Upper lobe of left lung (tissue), 6 donors: ENCODE measurements around the gene PSTPIP2. TPM values are rescaled to one million over a fixed set of nuclear protein-coding genes. Genes with fewer than 3 reads are reported as not detected.

Source experiments
- ATAC-seq, 2 donors: fragments of 200-7000 bp; cut with Tn5 transposase; one replicate each; pipeline ENCODE4 v1.9.1; 2022; ENCODE audit warnings: mild to moderate bottlenecking in 2 of 2, moderate library complexity in 2 of 2; ENCODE audit not compliant: low FRiP score in 2 of 2
- DNase-seq, 2 donors: peaks; one replicate each; pipeline ENCODE4 v3.0.0-alpha.2; 2019 to 2020
- H3K27ac ChIP-seq, 4 donors: fragments of 200-600 bp; sonication (generic); one replicate each; pipeline ENCODE4 v1.5.1; 2016 to 2019
- H3K27me3 ChIP-seq, 4 donors: fragments of 200-600 bp; sonication (generic); one replicate each; pipeline ENCODE4 v1.5.1; 2017 to 2019
- H3K36me3 ChIP-seq, 4 donors: fragments of 200-600 bp; sonication (generic); one replicate each; pipeline ENCODE4 v1.5.1; 2016 to 2019
- H3K4me1 ChIP-seq, 4 donors: fragments of 200-600 bp; sonication (generic); one replicate each; pipeline ENCODE4 v1.5.1; 2018 to 2019
- H3K4me3 ChIP-seq, 4 donors: fragments of 200-600 bp; sonication (generic); one replicate each; pipeline ENCODE4 v1.5.1; 2017 to 2019; ENCODE audit warnings: mild to moderate bottlenecking in 2 of 4, moderate library complexity in 1 of 4
- H3K9me3 ChIP-seq, 4 donors: fragments of 200-600 bp; sonication (generic); one replicate each; pipeline ENCODE4 v1.5.1; 2018 to 2019
- EP300 ChIP-seq, 4 donors: sonication (generic); formaldehyde crosslinking; IDR thresholded peaks; one replicate each; pipeline ENCODE4 v1.5.1; 2017; ENCODE audit warnings: antibody characterized with exemption in 4 of 4, control low read depth in 2 of 4
- POLR2A ChIP-seq, 4 donors: fragments of 450-650 bp; IDR thresholded peaks; one replicate each; pipeline ENCODE4 v1.5.1; 2016 to 2017; ENCODE audit warnings: antibody characterized with exemption in 4 of 4, mild to moderate bottlenecking in 2 of 4
- POLR2AphosphoS5 ChIP-seq, 2 donors: sonication (generic); formaldehyde crosslinking; IDR thresholded peaks; one replicate each; pipeline ENCODE4 v1.5.1; 2017; ENCODE audit warnings: antibody characterized with exemption in 2 of 2
- WGBS, 2 donors: methylation state at CpG; one replicate each; pipeline ENCODE4 v1.1.5; 2017 to 2018; 5-methylcytosine and 5-hydroxymethylcytosine counted together
- total RNA-seq, 6 donors: library from RNA; depleted of rRNA in 4 of 6; stranded (reverse); fragments of >200 nt in 4 of 6; gene quantifications; one replicate each; pipeline versions ENCODE4 v1.1.0 to v1.2.1, GENCODE V29; 2016 to 2021
- TF ChIP-seq, protein P1 (sequence below), 6 experiments: fragments of 450-650 bp in 4 of 6; fragments of 200-600 bp in 2 of 6; sonication (generic) in 2 of 6; IDR thresholded peaks; one replicate each; pipeline ENCODE4 v1.5.1; 2016 to 2019; ENCODE audit warnings: antibody characterized with exemption in 6 of 6
- donor health status: DM: no; HTN: no; CAD: no; lungs with moderate emphysema.
- donor health status: DM: no; HTN: yes; CAD: no; lungs with severe emphysema.

Gene PSTPIP2
- total RNA-seq, 6 donors from 2014 or later = 8.9 to 48.2 (median 13.0) TPM

GRCh38 chr18:46035696-46036680 is 36.1 kb downstream of the PSTPIP2 start:
- Histone ChIP-seq H3K36me3 (peaks cover 0 to 7% (median 0%) of the 10 kb centered on the region in 4 donors), H3K27ac (no peak overlapping the region), H3K9me3 (no peaks in the 10 kb centered on the region), H3K27me3 (no peaks in the 10 kb centered on the region), H3K4me3 (no peak overlapping the region), H3K4me1 (peaks cover 0 to 7% (median 2%) of the 10 kb centered on the region in 4 donors)
- ATAC-seq = no peak
- 91 to 96% methylated on average over 2 of the region's 2 CpGs for WGBS, 2 donors
- no peak for DNase-seq
- TF ChIP-seq POLR2A (IDR thresholded peaks at IDR 0.05) (no peak), EP300 (IDR thresholded peaks at IDR 0.05) (no peak), POLR2AphosphoS5 (IDR thresholded peaks at IDR 0.05) (no peak)
- TF ChIP-seq, protein P1, sequence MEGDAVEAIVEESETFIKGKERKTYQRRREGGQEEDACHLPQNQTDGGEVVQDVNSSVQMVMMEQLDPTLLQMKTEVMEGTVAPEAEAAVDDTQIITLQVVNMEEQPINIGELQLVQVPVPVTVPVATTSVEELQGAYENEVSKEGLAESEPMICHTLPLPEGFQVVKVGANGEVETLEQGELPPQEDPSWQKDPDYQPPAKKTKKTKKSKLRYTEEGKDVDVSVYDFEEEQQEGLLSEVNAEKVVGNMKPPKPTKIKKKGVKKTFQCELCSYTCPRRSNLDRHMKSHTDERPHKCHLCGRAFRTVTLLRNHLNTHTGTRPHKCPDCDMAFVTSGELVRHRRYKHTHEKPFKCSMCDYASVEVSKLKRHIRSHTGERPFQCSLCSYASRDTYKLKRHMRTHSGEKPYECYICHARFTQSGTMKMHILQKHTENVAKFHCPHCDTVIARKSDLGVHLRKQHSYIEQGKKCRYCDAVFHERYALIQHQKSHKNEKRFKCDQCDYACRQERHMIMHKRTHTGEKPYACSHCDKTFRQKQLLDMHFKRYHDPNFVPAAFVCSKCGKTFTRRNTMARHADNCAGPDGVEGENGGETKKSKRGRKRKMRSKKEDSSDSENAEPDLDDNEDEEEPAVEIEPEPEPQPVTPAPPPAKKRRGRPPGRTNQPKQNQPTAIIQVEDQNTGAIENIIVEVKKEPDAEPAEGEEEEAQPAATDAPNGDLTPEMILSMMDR (IDR thresholded peaks at IDR 0.05) = no peak

DNA sequence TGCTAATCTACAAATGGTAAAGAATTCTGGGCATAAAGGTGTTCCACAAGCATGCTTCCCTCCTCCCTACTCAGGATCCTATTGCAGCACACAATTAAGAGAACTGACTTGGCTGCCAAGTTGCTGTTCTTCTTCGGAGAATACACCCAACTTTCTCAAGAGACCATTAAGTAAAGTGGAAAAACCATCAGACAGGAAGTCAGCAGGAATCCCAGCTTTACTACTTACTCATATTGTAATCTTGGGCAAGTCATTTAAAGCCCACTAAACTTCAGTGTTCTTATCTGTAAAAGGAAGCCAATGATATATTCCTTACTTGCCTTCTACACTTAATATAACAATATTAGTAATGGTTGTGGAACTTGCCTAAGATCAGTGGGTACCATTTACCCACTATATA is 37.8 kb downstream of the PSTPIP2 start:
- ATAC-seq = peak in 1 of 2 donors; percentile 38

GRCh38 chr18:46031741-46032140 is 40.3 kb downstream of the PSTPIP2 start:
- H3K4me3 ChIP-seq = no peak overlapping the region
- TF ChIP-seq, protein P1 (IDR thresholded peaks at IDR 0.05) = no peak
- no peak overlapping the region for H3K27ac ChIP-seq
- 79 to 82% methylated on average over 4 of the region's 4 CpGs for WGBS, 2 donors
- H3K36me3 ChIP-seq = no peaks in the 10 kb centered on the region
- H3K4me1 ChIP-seq = peaks cover 0 to 18% (median 5%) of the 10 kb centered on the region in 4 donors
- no peaks in the 10 kb centered on the region for H3K9me3 ChIP-seq
- H3K27me3 ChIP-seq = no peaks in the 10 kb centered on the region
- ATAC-seq = no peak
- DNase-seq = no peak

More for the DNA sequence above, 37.8 kb downstream of the PSTPIP2 start:
- no peak for TF ChIP-seq POLR2AphosphoS5 (IDR thresholded peaks at IDR 0.05)
- no peak for TF ChIP-seq EP300 (IDR thresholded peaks at IDR 0.05)
- TF ChIP-seq, protein P1 (IDR thresholded peaks at IDR 0.05) = no peak
- no peak for TF ChIP-seq POLR2A (IDR thresholded peaks at IDR 0.05)
- H3K36me3 ChIP-seq = peaks cover 0 to 7% (median 0%) of the 10 kb centered on the region in 4 donors
- no peak for DNase-seq
- no peak overlapping the region for H3K4me3 ChIP-seq
- H3K27ac ChIP-seq = no peak overlapping the region
- WGBS, 2 donors = 27 to 67% methylated on average over 1 of the region's 1 CpG
- no peaks in the 10 kb centered on the region for H3K9me3 ChIP-seq
- H3K27me3 ChIP-seq = no peaks in the 10 kb centered on the region
- H3K4me1 ChIP-seq = peaks cover 0 to 7% (median 2%) of the 10 kb centered on the region in 4 donors

GRCh38 chr18:46028536-46028891 is 43.5 kb downstream of the PSTPIP2 start:
- peak overlapping the region in 3 of 4 donors; percentile 10 to 81 (median 49) for H3K27ac ChIP-seq
- peak overlapping the region; percentile 43 to 59 (median 45) for H3K4me3 ChIP-seq
- H3K4me1 ChIP-seq = peaks cover 0 to 11% (median 3%) of the 10 kb centered on the region in 4 donors
- no peaks in the 10 kb centered on the region for H3K27me3 ChIP-seq
- ATAC-seq = no peak
- WGBS, 2 donors = 57 to 66% methylated on average over 7 of the region's 7 CpGs
- TF ChIP-seq POLR2AphosphoS5 (IDR thresholded peaks at IDR 0.05) = no peak
- TF ChIP-seq, protein P1 (IDR thresholded peaks at IDR 0.05) = no peak
- TF ChIP-seq POLR2A (IDR thresholded peaks at IDR 0.05) = no peak
- TF ChIP-seq EP300 (IDR thresholded peaks at IDR 0.05) = no peak
- H3K9me3 ChIP-seq = no peaks in the 10 kb centered on the region
- no peaks in the 10 kb centered on the region for H3K36me3 ChIP-seq
- DNase-seq = no peak
